Tibial artery (tissue), 4 donors: ENCODE measurements around the gene CYP19A1.

Experiments used
- DNase-seq, 2 donors: peaks; one replicate each; pipeline ENCODE4 v3.0.0-alpha.2; 2019
- H3K27ac ChIP-seq, 2 donors: fragments of 200-600 bp; sonication (generic) in 1 of 2; 1 replicate in 1 of 2; 2 replicates in 1 of 2; pipeline ENCODE4 v1.5.1; 2018 to 2019; ENCODE audit warnings: mild to moderate bottlenecking in 1 of 2
- H3K27me3 ChIP-seq, 2 donors: fragments of 200-600 bp; sonication (generic) in 1 of 2; one replicate each; pipeline versions ENCODE4 v1.5.1 to v1.6.0; 2016 to 2019
- H3K36me3 ChIP-seq, 3 donors: fragments of 200-600 bp; sonication (generic) in 2 of 3; one replicate each; pipeline ENCODE4 v1.5.1; 2016 to 2019; ENCODE audit warnings: mild to moderate bottlenecking in 2 of 3
- H3K4me1 ChIP-seq, 4 donors: fragments of 200-600 bp; sonication (generic) in 2 of 4; 1 replicate in 3 of 4; 2 replicates in 1 of 4; pipeline ENCODE4 v1.5.1; 2016 to 2019
- H3K4me3 ChIP-seq, 2 donors: fragments of 200-600 bp; sonication (generic) in 1 of 2; 1 replicate in 1 of 2; 2 replicates in 1 of 2; pipeline ENCODE4 v1.5.1; 2018 to 2019; ENCODE audit warnings: mild to moderate bottlenecking in 2 of 2
- H3K9me3 ChIP-seq, 3 donors: fragments of 200-600 bp; sonication (generic) in 1 of 3; one replicate each; pipeline ENCODE4 v1.5.1; 2016 to 2019
- CTCF ChIP-seq, 2 experiments: fragments of 200-600 bp in 1 of 2; fragments of 450-650 bp in 1 of 2; IDR thresholded peaks; one replicate each; pipeline ENCODE4 v1.5.1; 2017 to 2019; ENCODE audit warnings: antibody characterized with exemption in 2 of 2, mild to moderate bottlenecking in 1 of 2, moderate library complexity in 1 of 2
- intact Hi-C: fragments of 100-400 bp; cut with DNase I; formaldehyde crosslinking; loops from one replicate; pipeline ENCODE4 v1.15.0; 2023; ENCODE audit warnings: low total_unique reads

CYP19A1 gene

GRCh38 chr15:51332206-51333147, 5.9 kb downstream of the CYP19A1 start:
- peaks cover 0 to 47% (median 13%) of the 10 kb centered on the region in 4 donors for H3K4me1 ChIP-seq
- no peaks in the 10 kb centered on the region for H3K27me3 ChIP-seq
- H3K27ac ChIP-seq, result no peak overlapping the region
- intact Hi-C loops, result no loop called here
- DNase-seq, result peak in 1 of 2 donors; percentile 52
- no peaks in the 10 kb centered on the region for H3K9me3 ChIP-seq
- TF ChIP-seq CTCF (IDR thresholded peaks at IDR 0.05), result no peak
- no peak overlapping the region for H3K4me3 ChIP-seq
- H3K36me3 ChIP-seq, result no peaks in the 10 kb centered on the region

GRCh38 chr15:51331141-51331540, 7.3 kb downstream of the CYP19A1 start:
- Histone ChIP-seq H3K36me3 (no peaks in the 10 kb centered on the region), H3K4me1 (peaks cover 0 to 34% (median 4%) of the 10 kb centered on the region in 4 donors), H3K9me3 (no peaks in the 10 kb centered on the region), H3K4me3 (no peak overlapping the region), H3K27ac (no peak overlapping the region), H3K27me3 (no peaks in the 10 kb centered on the region)
- DNase-seq, result no peak
- intact Hi-C loops, result no loop called here
- TF ChIP-seq CTCF (IDR thresholded peaks at IDR 0.05), result no peak

- Histone ChIP-seq H3K27me3 (no peaks in the 10 kb centered on the region), H3K36me3 (no peaks in the 10 kb centered on the region), H3K4me3 (no peak overlapping the region), H3K4me1 (peaks cover 0 to 12% (median 0%) of the 10 kb centered on the region in 4 donors), H3K9me3 (no peaks in the 10 kb centered on the region), H3K27ac (no peak overlapping the region)
- TF ChIP-seq CTCF (IDR thresholded peaks at IDR 0.05), result no peak
- intact Hi-C loops, result no loop called here
- no peak for DNase-seq
Observed at GRCh38 chr15:51328926-51329325, 9.5 kb downstream of the CYP19A1 start.

- intact Hi-C loops, result no loop called here
- peaks cover 0 to 11% (median 0%) of the 10 kb centered on the region in 4 donors for H3K4me1 ChIP-seq
- H3K4me3 ChIP-seq, result no peak overlapping the region
- H3K27ac ChIP-seq, result no peak overlapping the region
- TF ChIP-seq CTCF (IDR thresholded peaks at IDR 0.05), result no peak
- no peak for DNase-seq
- no peaks in the 10 kb centered on the region for H3K9me3 ChIP-seq
- H3K27me3 ChIP-seq, result no peaks in the 10 kb centered on the region
- H3K36me3 ChIP-seq, result no peaks in the 10 kb centered on the region
Observed at GRCh38 chr15:51327081-51327480, 11.3 kb downstream of the CYP19A1 start.

- no peak overlapping the region for H3K4me3 ChIP-seq
- H3K9me3 ChIP-seq, result no peaks in the 10 kb centered on the region
- H3K27me3 ChIP-seq, result no peaks in the 10 kb centered on the region
- no peaks in the 10 kb centered on the region for H3K36me3 ChIP-seq
- no peak for TF ChIP-seq CTCF (IDR thresholded peaks at IDR 0.05)
- intact Hi-C loops, result no loop called here
- DNase-seq, result peak in 1 of 2 donors; percentile 12
- no peak overlapping the region for H3K27ac ChIP-seq
- H3K4me1 ChIP-seq, result peaks cover 0 to 13% (median 0%) of the 10 kb centered on the region in 4 donors
Observed at GRCh38 chr15:51325167-51325566, 13.2 kb downstream of the CYP19A1 start.
